A673 (cell line): Measurements from ENCODE around the gene SLC16A4. TPM values are rescaled to one million over a fixed set of nuclear protein-coding genes. Genes with fewer than 3 reads are reported as not detected.

Experiments used
- BruUV-seq: library from RNA; stranded (reverse); fragments of 400-500 nt; replicated peaks from 2 replicates; lab custom pipeline; 2021; lab: Mats Ljungman, UMichigan
- CTCF ChIA-PET: fragments of 300-600 bp; sonication (Branson Sonifier 250); formaldehyde crosslinking; loops from one replicate; lab custom pipeline; 2022; ENCODE audit warnings: antibody characterized with exemption; lab: Charles Lee
- POLR2A ChIA-PET: fragments of 300-600 bp; sonication (Branson Sonifier 250); formaldehyde crosslinking; loops from one replicate; lab custom pipeline; 2022; ENCODE audit warnings: antibody characterized with exemption; ENCODE audit not compliant: low non-redundant PET; lab: Charles Lee
- DNase-seq: peaks from one replicate; pipeline ENCODE4 v3.0.0-alpha.2; 2015; ENCODE audit warnings: low spot score
- H3K27ac ChIP-seq: fragments of 200-600 bp; sonication (generic); 2 replicates; pipeline ENCODE4 v1.5.1; 2016; ENCODE audit warnings: mixed run types, low read depth, mild to moderate bottlenecking, mixed read lengths, antibody characterized with exemption, low read length; ENCODE audit not compliant: poor library complexity, severe bottlenecking
- H3K27me3 ChIP-seq: fragments of 200-600 bp; sonication (generic); replicated peaks from 2 replicates; pipeline ENCODE4 v1.6.1; 2017; ENCODE audit warnings: mixed run types, low read depth, mild to moderate bottlenecking, mixed read lengths, antibody characterized with exemption, low read length; ENCODE audit not compliant: insufficient read depth, poor library complexity
- H3K36me3 ChIP-seq: fragments of 200-600 bp; sonication (generic); 2 replicates; pipeline ENCODE4 v1.6.1; 2016; ENCODE audit warnings: mixed run types, mild to moderate bottlenecking, mixed read lengths, antibody characterized with exemption, low read length; ENCODE audit not compliant: insufficient read depth, poor library complexity, severe bottlenecking
- H3K4me1 ChIP-seq: fragments of 200-600 bp; sonication (generic); 2 replicates; pipeline ENCODE4 v1.6.1; 2017; ENCODE audit warnings: mixed run types, mild to moderate bottlenecking, mixed read lengths, antibody characterized with exemption, low read length; ENCODE audit not compliant: insufficient read depth, poor library complexity, severe bottlenecking
- H3K4me3 ChIP-seq: fragments of 200-600 bp; sonication (generic); 2 replicates; pipeline ENCODE4 v1.5.1; 2016; ENCODE audit warnings: low read depth, mixed run types, mild to moderate bottlenecking, mixed read lengths, low read length; ENCODE audit not compliant: poor library complexity, severe bottlenecking
- H3K9me3 ChIP-seq: fragments of 200-600 bp; sonication (generic); 2 replicates; pipeline ENCODE4 v1.6.1; 2016; ENCODE audit warnings: mixed run types, low read depth, mild to moderate bottlenecking, mixed read lengths, antibody characterized with exemption, low read length; ENCODE audit not compliant: poor library complexity, severe bottlenecking
- CTCF ChIP-seq: fragments of 300-800, 200-600 bp; sonication (generic); conservative IDR thresholded peaks from 2 replicates; pipeline ENCODE4 v1.5.1; 2017; ENCODE audit warnings: low read depth, mild to moderate bottlenecking, antibody characterized with exemption, low read length, moderate library complexity, mixed read lengths
- EZH2 ChIP-seq: fragments of 200-600 bp; sonication (generic); IDR thresholded peaks from 2 replicates; pipeline ENCODE4 v1.6.1; 2017; ENCODE audit warnings: borderline replicate concordance, low read depth, mild to moderate bottlenecking, mixed read lengths, antibody characterized with exemption, low read length; ENCODE audit not compliant: poor library complexity, severe bottlenecking
- intact Hi-C: fragments of 100-400 bp; cut with micrococcal nuclease; formaldehyde crosslinking; loops from one replicate; pipeline ENCODE4 v1.10.0; 2022; ENCODE audit not compliant: unreplicated experiment
- total RNA-seq: library from RNA; stranded (reverse); gene quantifications from 2 replicates; pipeline ENCODE4 v1.2.3, GENCODE V29; 2021

SLC16A4 gene
- total RNA-seq, 1 experiment from 2014 or later, result 0.60 TPM

GRCh38 chr1:110436635-110437034 is 45.8 kb upstream of the SLC16A4 start:
- intact Hi-C loops, result no loop called here
- no peak overlapping the region for H3K4me3 ChIP-seq
- H3K27me3 ChIP-seq, result peaks cover 62% of the 10 kb centered on the region
- ChIA-PET CTCF (no interaction called here), POLR2A (no interaction called here)
- no peaks in the 10 kb centered on the region for H3K4me1 ChIP-seq
- TF ChIP-seq CTCF (no peak), EZH2 (no peak)
- no peaks in the 10 kb centered on the region for H3K36me3 ChIP-seq
- BruUV-seq, result no TSS peak
- no peak overlapping the region for H3K27ac ChIP-seq
- DNase-seq, result no peak
- H3K9me3 ChIP-seq, result no peaks in the 10 kb centered on the region

- POLR2A ChIA-PET, result interaction anchor here (0.5 kb wide), 1 partner anchor 17 kb away, joined by 4 read pairs; no protein-coding TSS in a partner anchor
- Histone ChIP-seq H3K27ac (no peak overlapping the region), H3K9me3 (no peaks in the 10 kb centered on the region), H3K4me3 (no peak overlapping the region), H3K4me1 (no peaks in the 10 kb centered on the region), H3K27me3 (peaks cover 72% of the 10 kb centered on the region), H3K36me3 (no peaks in the 10 kb centered on the region)
- intact Hi-C loops, result no loop called here
- no TSS peak for BruUV-seq
- DNase-seq, result no peak
- CTCF ChIA-PET, result interaction anchor here (1.3 kb wide), 1 partner anchor 25 kb away, joined by 5 read pairs; no protein-coding TSS in a partner anchor
- TF ChIP-seq EZH2 (no peak), CTCF (no peak)
These were observed 44.1 kb upstream of the SLC16A4 start for GRCh38 chr1:110434946-110435345.

- TF ChIP-seq CTCF (no peak), EZH2 (no peak)
- intact Hi-C loops, result no loop called here
- Histone ChIP-seq H3K4me1 (no peaks in the 10 kb centered on the region), H3K4me3 (no peak overlapping the region), H3K27me3 (peaks cover 80% of the 10 kb centered on the region), H3K27ac (no peak overlapping the region), H3K36me3 (no peaks in the 10 kb centered on the region), H3K9me3 (no peaks in the 10 kb centered on the region)
- POLR2A ChIA-PET, result no interaction called here
- no peak for DNase-seq
- no TSS peak for BruUV-seq
- CTCF ChIA-PET, result no interaction called here
These were observed 43.0 kb upstream of the SLC16A4 start for GRCh38 chr1:110433803-110434202.
